Stimulated activated naive CD8-positive, alpha-beta T cell treated with anti-CD3 and anti-CD28 coated beads, Interleukin-15, amount 100 ng/mL, for 72 hours (primary cell): ENCODE results near the gene GRK7.
"Not testable (repeated sequence)": the region's sequence is repeated elsewhere in the genome, so short reads cannot be mapped to it uniquely, and the experiment has no call there.

Experiments used
- ATAC-seq: fragments of 150-1000 bp; cut with Tn5 transposase; 2 replicates; pipeline ENCODE4 v1.10.0; 2021; ENCODE audit warnings: mild to moderate bottlenecking, moderate library complexity
- DNase-seq, 2 donors: peaks; one replicate each; pipeline ENCODE4 v3.0.0; 2021 to 2022
- H3K27ac Mint-ChIP-seq, 2 donors: one replicate each; pipeline ENCODE4 v1.8.0; 2022; ENCODE audit warnings: mild to moderate bottlenecking in 2 of 2, mixed read lengths in 2 of 2, moderate library complexity in 2 of 2
- H3K27me3 Mint-ChIP-seq: one replicate; pipeline ENCODE4 v1.8.0; 2022; ENCODE audit warnings: mixed read lengths
- H3K4me1 Mint-ChIP-seq: one replicate; pipeline ENCODE4 v1.8.0; 2022; ENCODE audit warnings: mild to moderate bottlenecking, mixed read lengths
- H3K4me3 Mint-ChIP-seq, 2 donors: one replicate each; pipeline ENCODE4 v1.8.0; 2022; ENCODE audit warnings: mild to moderate bottlenecking in 2 of 2, mixed read lengths in 2 of 2, moderate library complexity in 1 of 2
- H3K9me3 Mint-ChIP-seq, 2 donors: one replicate each; pipeline ENCODE4 v1.8.0; 2022; ENCODE audit warnings: mixed read lengths in 2 of 2

The GRK7 gene

GRCh38 chr3:141796889-141797781 is 33.9 kb downstream of the GRK7 start:
- ATAC-seq (peak; percentile 68), DNase-seq (peak in 1 of 2 donors; percentile 47)
- Mint-ChIP-seq H3K27me3 (no peaks in the 10 kb centered on the region), H3K4me3 (peak overlapping the region; percentile 86 to 90), H3K9me3 (no peaks in the 10 kb centered on the region), H3K4me1 (peaks cover 56% of the 10 kb centered on the region), H3K27ac (peak overlapping the region; percentile 98 to 99)

DNA sequence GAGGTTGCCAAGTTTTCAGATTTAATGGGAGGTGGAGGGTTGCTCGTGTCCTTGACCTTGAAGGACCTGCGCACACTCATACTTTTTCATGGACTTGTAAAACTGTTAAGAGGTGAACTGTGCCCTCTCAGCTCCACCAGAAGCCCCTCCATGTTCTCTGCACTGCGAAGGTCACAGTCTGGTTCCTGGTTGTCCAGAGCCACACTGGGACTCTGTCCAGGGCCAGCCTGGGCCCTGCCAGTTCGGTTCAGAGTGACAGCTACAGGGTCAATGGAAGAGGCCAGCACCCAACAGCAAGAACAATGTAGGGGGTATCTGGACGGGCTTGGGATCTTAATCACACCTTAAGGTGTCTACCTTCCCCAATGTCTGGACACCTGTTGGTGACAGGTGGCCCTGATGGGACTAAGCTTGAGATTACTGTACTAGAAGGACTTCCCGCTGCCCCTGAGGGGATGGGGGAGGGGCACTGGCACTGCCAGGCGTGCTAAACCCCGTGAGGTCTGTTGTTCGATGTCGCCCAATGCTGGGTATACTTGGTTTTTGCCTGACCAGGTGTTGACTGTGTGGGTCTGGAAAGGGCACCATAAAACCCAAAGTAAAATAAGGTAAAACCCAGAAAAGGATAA is 34.7 kb downstream of the GRK7 start:
- Mint-ChIP-seq H3K4me1 (peaks cover 56% of the 10 kb centered on the region), H3K27me3 (no peaks in the 10 kb centered on the region), H3K27ac (peak overlapping the region; percentile 98 to 99), H3K4me3 (peak overlapping the region; percentile 86 to 90), H3K9me3 (no peaks in the 10 kb centered on the region)
- no peak for ATAC-seq
- DNase-seq = peak in 1 of 2 donors; percentile 17

- peaks cover 56% of the 10 kb centered on the region for H3K4me1 Mint-ChIP-seq
- H3K27ac Mint-ChIP-seq = peak overlapping the region in 1 of 2 donors; percentile 99
- H3K27me3 Mint-ChIP-seq = no peaks in the 10 kb centered on the region
- no peaks in the 10 kb centered on the region for H3K9me3 Mint-ChIP-seq
- ATAC-seq (no peak), DNase-seq (no peak)
- H3K4me3 Mint-ChIP-seq = peak overlapping the region; percentile 86 to 90
These were observed 35.2 kb downstream of the GRK7 start for GRCh38 chr3:141798448-141798845.

GRCh38 chr3:141802316-141803077 is 39.3 kb downstream of the GRK7 start:
- no peaks in the 10 kb centered on the region for H3K9me3 Mint-ChIP-seq

DNA sequence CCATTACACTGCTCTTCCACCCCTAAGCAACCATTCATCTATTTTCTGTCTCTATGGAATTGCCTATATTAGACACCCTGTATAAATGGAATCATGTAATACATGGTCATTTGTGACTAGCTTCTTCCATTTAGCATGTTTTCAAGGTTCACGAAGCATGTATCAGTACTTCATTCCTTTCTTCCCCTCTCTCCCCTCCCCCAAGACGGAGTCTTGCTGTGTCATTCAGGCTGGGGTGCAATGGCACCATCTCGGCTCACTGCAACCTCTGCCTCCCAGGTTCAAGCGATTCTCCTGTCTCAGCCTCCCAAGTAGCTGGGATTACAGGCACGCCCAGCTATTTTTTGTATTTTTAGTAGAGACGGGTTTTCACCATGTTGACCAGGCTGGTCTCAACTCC is 40.3 kb downstream of the GRK7 start:
- not testable (repeated sequence) for H3K27ac Mint-ChIP-seq, H3K4me3 Mint-ChIP-seq, DNase-seq, H3K27me3 Mint-ChIP-seq, ATAC-seq, H3K9me3 Mint-ChIP-seq, H3K4me1 Mint-ChIP-seq

More at GRCh38 chr3:141802316-141803077, 39.3 kb downstream of the GRK7 start:
- H3K4me1 Mint-ChIP-seq = peaks cover 16% of the 10 kb centered on the region
- no peak overlapping the region for H3K27ac Mint-ChIP-seq
- DNase-seq (no peak), ATAC-seq (no peak)
- H3K4me3 Mint-ChIP-seq = no peak overlapping the region
- no peaks in the 10 kb centered on the region for H3K27me3 Mint-ChIP-seq

DNA sequence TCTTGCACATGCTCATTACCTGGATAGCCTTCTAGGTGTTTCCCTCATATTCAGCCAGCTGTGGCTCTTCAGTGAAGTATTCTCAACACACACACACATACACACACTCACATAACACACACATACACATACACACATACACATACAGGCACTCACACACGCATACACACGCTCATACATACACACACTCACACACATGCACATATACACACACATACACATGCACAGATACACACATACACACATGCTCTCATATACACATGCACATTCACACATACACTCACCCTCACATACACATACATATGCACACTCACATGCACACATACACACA is 41.2 kb downstream of the GRK7 start:
- H3K4me1 Mint-ChIP-seq = no peaks in the 10 kb centered on the region
- H3K4me3 Mint-ChIP-seq = no peak overlapping the region
- H3K9me3 Mint-ChIP-seq = no peaks in the 10 kb centered on the region
- H3K27ac Mint-ChIP-seq = no peak overlapping the region
- no peak for ATAC-seq
- no peak for DNase-seq
- H3K27me3 Mint-ChIP-seq = no peaks in the 10 kb centered on the region

DNA sequence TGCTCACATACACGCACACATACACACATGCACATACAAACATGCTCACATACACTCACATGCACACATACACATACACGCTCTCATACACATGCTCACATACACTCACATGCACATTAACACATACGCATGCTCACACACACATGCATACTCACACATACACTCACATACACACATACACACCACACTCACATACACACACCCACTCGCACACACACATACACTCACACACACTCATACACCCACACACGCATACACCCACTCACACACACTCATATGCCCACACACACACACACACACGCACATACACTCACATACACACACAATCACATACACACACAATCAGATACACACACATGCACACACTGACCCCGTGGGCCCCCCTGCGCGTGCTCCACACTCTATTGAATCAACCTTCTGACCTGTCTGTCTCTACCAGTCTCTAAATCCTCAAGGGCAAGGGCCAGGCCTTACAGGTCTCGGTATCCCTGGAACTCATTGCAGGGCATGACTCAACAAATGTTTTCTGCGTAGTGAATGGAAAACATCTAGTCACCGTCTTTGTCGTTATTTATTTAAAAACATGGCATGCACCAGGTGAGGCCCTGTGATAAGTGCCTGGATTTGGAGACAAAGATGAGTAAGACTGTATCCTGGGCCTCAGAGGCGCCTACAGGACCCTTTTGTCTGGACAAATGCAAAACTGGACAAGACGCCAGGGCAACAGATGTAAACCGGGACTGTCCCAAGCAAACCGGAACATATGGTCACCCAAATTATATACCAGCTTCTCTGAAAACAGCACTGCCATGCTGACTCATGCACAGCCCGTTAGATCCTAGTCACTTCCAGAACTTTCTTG is 41.8 kb downstream of the GRK7 start:
- H3K27me3 Mint-ChIP-seq = no peaks in the 10 kb centered on the region
- DNase-seq = no peak
- H3K4me1 Mint-ChIP-seq = no peaks in the 10 kb centered on the region
- ATAC-seq = no peak
- H3K9me3 Mint-ChIP-seq = no peaks in the 10 kb centered on the region
- H3K4me3 Mint-ChIP-seq = no peak overlapping the region
- no peak overlapping the region for H3K27ac Mint-ChIP-seq

- no peaks in the 10 kb centered on the region for H3K4me1 Mint-ChIP-seq
- H3K27ac Mint-ChIP-seq = no peak overlapping the region
- ATAC-seq (no peak), DNase-seq (no peak)
- no peaks in the 10 kb centered on the region for H3K9me3 Mint-ChIP-seq
- H3K27me3 Mint-ChIP-seq = no peaks in the 10 kb centered on the region
- H3K4me3 Mint-ChIP-seq = no peak overlapping the region
These were observed 44.2 kb downstream of the GRK7 start for GRCh38 chr3:141807277-141808033.

GRCh38 chr3:141808586-141808985 is 45.4 kb downstream of the GRK7 start:
- no peaks in the 10 kb centered on the region for H3K27me3 Mint-ChIP-seq
- no peaks in the 10 kb centered on the region for H3K9me3 Mint-ChIP-seq
- ATAC-seq = no peak
- no peak overlapping the region for H3K4me3 Mint-ChIP-seq
- DNase-seq = no peak
- no peaks in the 10 kb centered on the region for H3K4me1 Mint-ChIP-seq
- H3K27ac Mint-ChIP-seq = peak overlapping the region in 1 of 2 donors; percentile 29

DNA sequence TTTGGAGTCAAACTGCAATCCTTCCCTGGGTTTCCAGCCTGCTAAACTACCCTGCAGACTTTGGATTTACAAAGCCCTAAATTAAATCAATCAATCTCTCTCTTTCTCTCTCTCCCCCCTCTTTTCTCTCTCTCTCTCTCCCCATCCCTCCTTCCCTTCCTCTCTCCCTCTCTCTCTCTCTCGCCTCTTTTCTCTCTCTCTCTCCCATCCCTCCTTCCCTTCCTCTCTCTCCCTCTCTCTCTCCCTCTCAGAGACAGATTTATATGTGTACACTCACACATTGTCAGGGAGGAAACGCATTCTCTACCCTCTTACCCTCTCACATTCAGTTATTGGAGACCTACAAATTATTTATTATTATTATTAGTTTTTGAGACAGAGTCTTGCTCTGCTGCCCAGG is 47.0 kb downstream of the GRK7 start:
- no peaks in the 10 kb centered on the region for H3K27me3 Mint-ChIP-seq
- no peak overlapping the region for H3K4me3 Mint-ChIP-seq
- no peak for DNase-seq
- H3K9me3 Mint-ChIP-seq = peaks cover 2 to 4% of the 10 kb centered on the region in 2 donors
- ATAC-seq = no peak
- no peak overlapping the region for H3K27ac Mint-ChIP-seq
- no peaks in the 10 kb centered on the region for H3K4me1 Mint-ChIP-seq

DNA sequence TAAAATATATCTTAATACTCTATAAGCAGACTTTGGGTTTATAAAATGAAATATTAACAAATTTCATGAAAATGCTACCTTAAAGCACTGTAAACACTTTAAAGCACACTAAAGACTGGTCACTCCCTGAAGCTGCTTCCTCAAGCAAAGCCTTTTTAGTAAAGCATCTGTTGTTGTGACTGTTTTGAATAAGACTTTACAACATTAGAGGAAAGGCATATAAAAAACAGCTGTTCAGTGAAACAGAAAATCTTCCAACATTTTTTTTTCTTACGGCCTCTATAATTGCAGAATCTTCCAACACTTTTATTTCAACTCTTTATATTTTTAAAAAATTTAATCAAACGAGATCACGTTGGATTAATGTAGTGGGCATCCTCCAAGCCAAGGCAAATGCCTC is 48.1 kb downstream of the GRK7 start:
- H3K9me3 Mint-ChIP-seq = peaks cover 6 to 7% of the 10 kb centered on the region in 2 donors
- H3K4me3 Mint-ChIP-seq = no peak overlapping the region
- DNase-seq (no peak), ATAC-seq (no peak)
- no peak overlapping the region for H3K27ac Mint-ChIP-seq
- no peaks in the 10 kb centered on the region for H3K27me3 Mint-ChIP-seq
- H3K4me1 Mint-ChIP-seq = no peaks in the 10 kb centered on the region

- ATAC-seq (no peak), DNase-seq (no peak)
- Mint-ChIP-seq H3K27ac (no peak overlapping the region), H3K9me3 (peaks cover 6 to 7% of the 10 kb centered on the region in 2 donors), H3K4me3 (no peak overlapping the region), H3K27me3 (no peaks in the 10 kb centered on the region), H3K4me1 (no peaks in the 10 kb centered on the region)
These were observed 48.9 kb downstream of the GRK7 start for GRCh38 chr3:141812084-141812483.

- H3K27ac Mint-ChIP-seq = no peak overlapping the region
- H3K27me3 Mint-ChIP-seq = peaks cover 2% of the 10 kb centered on the region
- no peak for ATAC-seq
These were observed 49.4 kb downstream of the GRK7 start for GRCh38 chr3:141812586-141812985.

More at GRCh38 chr3:141812586-141812985, 49.4 kb downstream of the GRK7 start:
- Mint-ChIP-seq H3K4me1 (no peaks in the 10 kb centered on the region), H3K4me3 (no peak overlapping the region), H3K9me3 (peaks cover 6 to 7% of the 10 kb centered on the region in 2 donors)
- DNase-seq = no peak
